Esophagus squamous epithelium (tissue), 4 donors: ENCODE measurements around the gene NR1I3.

Source experiments
- POLR2A ChIP-seq, 4 donors: fragments of 450-650 bp; IDR thresholded peaks; one replicate each; pipeline ENCODE4 v1.6.1; 2017; ENCODE audit warnings: antibody characterized with exemption in 4 of 4, mild to moderate bottlenecking in 4 of 4, moderate library complexity in 3 of 4
- TF ChIP-seq, protein P1 (sequence below), 6 experiments: fragments of 450-650 bp in 4 of 6; fragments of 200-600 bp in 2 of 6; sonication (generic) in 2 of 6; IDR thresholded peaks; one replicate each; pipeline ENCODE4 v1.5.1; 2016 to 2019; ENCODE audit warnings: antibody characterized with exemption in 6 of 6, mild to moderate bottlenecking in 4 of 6, moderate library complexity in 4 of 6

DNA sequence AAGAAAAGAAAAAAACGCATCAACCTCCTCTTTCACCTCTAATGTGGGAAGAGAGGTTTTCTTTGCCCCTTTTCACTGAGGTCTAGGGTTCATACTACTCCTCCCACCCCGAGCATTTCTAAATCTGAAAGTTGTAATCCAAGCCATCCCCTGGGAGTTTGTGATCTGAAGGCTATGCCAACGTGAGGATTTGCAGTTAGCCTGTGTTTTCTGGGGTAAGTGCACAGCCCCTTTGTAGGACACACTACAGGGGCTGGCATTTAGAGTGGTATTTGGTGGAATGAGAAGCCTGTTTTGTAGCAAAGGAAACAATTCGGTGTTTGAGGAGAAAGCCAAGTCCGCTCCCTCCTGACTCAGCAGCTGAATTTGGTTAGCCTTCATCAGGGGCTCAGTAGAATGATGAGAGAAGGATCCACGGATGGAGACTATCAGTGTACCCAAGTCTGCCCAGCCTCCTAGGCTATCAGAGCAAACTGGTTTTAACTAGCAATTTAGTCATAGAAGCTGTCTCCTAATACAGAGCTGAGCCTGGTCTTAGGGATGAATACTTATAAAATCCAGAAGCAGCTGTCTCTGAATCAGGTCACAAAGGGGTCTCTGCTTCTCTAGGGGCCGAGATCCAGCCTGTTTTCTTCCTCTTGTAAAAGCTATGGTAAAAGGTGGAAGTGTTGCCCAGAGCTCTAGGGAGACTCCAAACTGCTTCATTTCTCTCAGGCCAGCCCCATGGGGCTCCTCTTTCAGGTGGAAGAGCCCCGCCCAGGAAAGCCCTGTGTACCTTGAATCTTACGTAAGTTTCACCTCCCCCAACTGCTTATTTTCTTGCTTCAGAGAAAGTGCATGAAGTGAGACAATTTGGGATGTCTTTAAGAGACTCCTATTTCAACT lies 22.6 kb upstream of the NR1I3 start:
- TF ChIP-seq POLR2A (IDR thresholded peaks at IDR 0.05) = no peak
- TF ChIP-seq, protein P1, sequence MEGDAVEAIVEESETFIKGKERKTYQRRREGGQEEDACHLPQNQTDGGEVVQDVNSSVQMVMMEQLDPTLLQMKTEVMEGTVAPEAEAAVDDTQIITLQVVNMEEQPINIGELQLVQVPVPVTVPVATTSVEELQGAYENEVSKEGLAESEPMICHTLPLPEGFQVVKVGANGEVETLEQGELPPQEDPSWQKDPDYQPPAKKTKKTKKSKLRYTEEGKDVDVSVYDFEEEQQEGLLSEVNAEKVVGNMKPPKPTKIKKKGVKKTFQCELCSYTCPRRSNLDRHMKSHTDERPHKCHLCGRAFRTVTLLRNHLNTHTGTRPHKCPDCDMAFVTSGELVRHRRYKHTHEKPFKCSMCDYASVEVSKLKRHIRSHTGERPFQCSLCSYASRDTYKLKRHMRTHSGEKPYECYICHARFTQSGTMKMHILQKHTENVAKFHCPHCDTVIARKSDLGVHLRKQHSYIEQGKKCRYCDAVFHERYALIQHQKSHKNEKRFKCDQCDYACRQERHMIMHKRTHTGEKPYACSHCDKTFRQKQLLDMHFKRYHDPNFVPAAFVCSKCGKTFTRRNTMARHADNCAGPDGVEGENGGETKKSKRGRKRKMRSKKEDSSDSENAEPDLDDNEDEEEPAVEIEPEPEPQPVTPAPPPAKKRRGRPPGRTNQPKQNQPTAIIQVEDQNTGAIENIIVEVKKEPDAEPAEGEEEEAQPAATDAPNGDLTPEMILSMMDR (IDR thresholded peaks at IDR 0.05) = no peak
